ENCODE measurements around the gene MYH7. TPM values are rescaled to one million over a fixed set of nuclear protein-coding genes. Genes with fewer than 3 reads are reported as not detected.

Gene MYH7
- total RNA-seq, 1 experiment from 2014 or later, result not detected

- H3K27ac Mint-ChIP-seq, result no peak overlapping the region
- CTCF ChIA-PET, result interaction anchor here (0.9 to 6.4 kb wide), 14 partner anchors 11 to 309 kb away, joined by 3 to 95 read pairs (median 15); partner anchors contain the start of gene SLC22A17
- DNase-seq (ENCODE audit: low spot score), result no peak
Observed at GRCh38 chr14:23377573-23378563, 57.6 kb downstream of the MYH7 start.

GRCh38 chr14:23377198-23377550 lies 58.3 kb downstream of the MYH7 start:
- peaks cover 11% of the 10 kb centered on the region for H3K4me1 Mint-ChIP-seq
- no peak for DNase-seq (ENCODE audit: low spot score)
- H3K4me3 Mint-ChIP-seq, result no peak overlapping the region
- H3K9me3 Mint-ChIP-seq, result no peaks in the 10 kb centered on the region
- no peaks in the 10 kb centered on the region for H3K36me3 Mint-ChIP-seq
- POLR2A ChIA-PET, result interaction anchor here (1.2 kb wide), 1 partner anchor 12 kb away, joined by 4 read pairs; no protein-coding TSS in a partner anchor
- CTCF ChIA-PET, result interaction anchor here (0.6 to 3.6 kb wide), 24 partner anchors 9 to 308 kb away, joined by 3 to 38 read pairs (median 6); partner anchors contain the start of genes PABPN1 and SLC22A17
- peaks cover 54% of the 10 kb centered on the region for H3K27me3 Mint-ChIP-seq (ENCODE audit: low read depth)
- no peak overlapping the region for H3K27ac Mint-ChIP-seq
- no peak for ATAC-seq
- no peak for TF ChIP-seq NR3C1 (CRISPR knock-in tag; conservative IDR thresholded peaks at IDR 0.05; ENCODE audit: low read depth)
- TF ChIP-seq ZNF425 (CRISPR knock-in tag; conservative IDR thresholded peaks at IDR 0.05), result no peak
- TF ChIP-seq IRF1 (CRISPR knock-in tag; IDR thresholded peaks at IDR 0.05), result no peak
- no peak for TF ChIP-seq E2F5 (CRISPR knock-in tag; IDR thresholded peaks at IDR 0.05)
- no peak for TF ChIP-seq JAZF1 (CRISPR knock-in tag; IDR thresholded peaks at IDR 0.05)
- no peak for TF ChIP-seq GTF2I (CRISPR knock-in tag; conservative IDR thresholded peaks at IDR 0.05)
- TF ChIP-seq SMAD4 (CRISPR knock-in tag; IDR thresholded peaks at IDR 0.05), result no peak
- no peak for TF ChIP-seq CTCF (IDR thresholded peaks at IDR 0.05)
- no peak for TF ChIP-seq MAX (CRISPR knock-in tag; IDR thresholded peaks at IDR 0.05)
- no peak for TF ChIP-seq NFE2L1 (CRISPR knock-in tag; IDR thresholded peaks at IDR 0.05)
- TF ChIP-seq ATF6 (CRISPR knock-in tag; IDR thresholded peaks at IDR 0.05), result no peak
- no peak for TF ChIP-seq ZBTB21 (CRISPR knock-in tag; IDR thresholded peaks at IDR 0.05; ENCODE audit: borderline replicate concordance)
- no peak for TF ChIP-seq ZNF281 (CRISPR knock-in tag; IDR thresholded peaks at IDR 0.05)
- no peak for TF ChIP-seq ZBTB43 (CRISPR knock-in tag; IDR thresholded peaks at IDR 0.05)
- TF ChIP-seq TEAD1 (CRISPR knock-in tag; IDR thresholded peaks at IDR 0.05), result no peak

More at GRCh38 chr14:23377573-23378563, 57.6 kb downstream of the MYH7 start:
- no peaks in the 10 kb centered on the region for H3K36me3 Mint-ChIP-seq
- TF ChIP-seq PREB (CRISPR knock-in tag; IDR thresholded peaks at IDR 0.05; ENCODE audit: borderline replicate concordance) (0 out of 2 replicates have a peak, but pooled peaks have one; percentile 36), MXD4 (CRISPR knock-in tag; IDR thresholded peaks at IDR 0.05; ENCODE audit: borderline replicate concordance) (no peak)
- no peak for ATAC-seq
- POLR2A ChIA-PET, result no interaction called here
- H3K9me3 Mint-ChIP-seq, result no peaks in the 10 kb centered on the region
- peaks cover 57% of the 10 kb centered on the region for H3K27me3 Mint-ChIP-seq (ENCODE audit: low read depth)
- H3K4me3 Mint-ChIP-seq, result no peak overlapping the region
- H3K4me1 Mint-ChIP-seq, result peaks cover 11% of the 10 kb centered on the region

Data from WTC11 (cell line).